HG02759 (cell line): ENCODE measurements around the gene EEFSEC.

Source experiments
- ATAC-seq: cut with Tn5 transposase; IDR thresholded peaks from one replicate; pipeline ENCODE4 v1.9.1; 2021; ENCODE audit warnings: mild to moderate bottlenecking, moderate library complexity; ENCODE audit not compliant: unreplicated experiment

Gene EEFSEC

GRCh38 chr3:128153156-128154041 lies at the start of gene EEFSEC:
Gene EEFSEC (plus strand): TSS chr3:128153481. CDS start chr3:128153508, 27 bp downstream.
- peak; percentile 90 for ATAC-seq

- ATAC-seq, result no peak
Measured at GRCh38 chr3:128107834-128108233, 45.4 kb upstream of the EEFSEC start.

- ATAC-seq, result no peak
Measured at GRCh38 chr3:128111147-128111546, 42.1 kb upstream of the EEFSEC start.

- ATAC-seq, result no peak
Measured at GRCh38 chr3:128112357-128112968, 40.8 kb upstream of the EEFSEC start.

GRCh38 chr3:128113817-128114794 lies 39.2 kb upstream of the EEFSEC start:
- ATAC-seq, result no peak

- ATAC-seq, result no peak
Measured at GRCh38 chr3:128122013-128122412, 31.3 kb upstream of the EEFSEC start.

- no peak for ATAC-seq
Measured at GRCh38 chr3:128123156-128123537, 30.1 kb upstream of the EEFSEC start.

- ATAC-seq, result peak; percentile 99
Measured at GRCh38 chr3:128123538-128124368, 29.5 kb upstream of the EEFSEC start, which contains the start of gene RUVBL1. Gene RUVBL1 (minus strand): TSS chr3:128123812. CDS start chr3:128123724, 88 bp downstream.

GRCh38 chr3:128127236-128127635 lies 26.0 kb upstream of the EEFSEC start:
- ATAC-seq, result no peak

GRCh38 chr3:128128251-128128650 lies 25.0 kb upstream of the EEFSEC start:
- ATAC-seq, result no peak

GRCh38 chr3:128131897-128132646 lies 21.2 kb upstream of the EEFSEC start:
- no peak for ATAC-seq

GRCh38 chr3:128133273-128133883 lies 19.9 kb upstream of the EEFSEC start:
- ATAC-seq, result no peak

- ATAC-seq, result no peak
Measured at GRCh38 chr3:128143496-128143895, 9.8 kb upstream of the EEFSEC start.

GRCh38 chr3:128144512-128145187 lies 8.6 kb upstream of the EEFSEC start:
- ATAC-seq, result no peak

GRCh38 chr3:128145279-128145678 lies 8.0 kb upstream of the EEFSEC start:
- ATAC-seq, result no peak

- ATAC-seq, result no peak
Measured at GRCh38 chr3:128146201-128146600, 7.1 kb upstream of the EEFSEC start.

- no peak for ATAC-seq
Measured at GRCh38 chr3:128149650-128150049, 3.6 kb upstream of the EEFSEC start.

- ATAC-seq, result no peak
Measured at GRCh38 chr3:128151758-128152274, 1.5 kb upstream of the EEFSEC start.
